ENCODE results near the gene NAALADL2.

DNA sequence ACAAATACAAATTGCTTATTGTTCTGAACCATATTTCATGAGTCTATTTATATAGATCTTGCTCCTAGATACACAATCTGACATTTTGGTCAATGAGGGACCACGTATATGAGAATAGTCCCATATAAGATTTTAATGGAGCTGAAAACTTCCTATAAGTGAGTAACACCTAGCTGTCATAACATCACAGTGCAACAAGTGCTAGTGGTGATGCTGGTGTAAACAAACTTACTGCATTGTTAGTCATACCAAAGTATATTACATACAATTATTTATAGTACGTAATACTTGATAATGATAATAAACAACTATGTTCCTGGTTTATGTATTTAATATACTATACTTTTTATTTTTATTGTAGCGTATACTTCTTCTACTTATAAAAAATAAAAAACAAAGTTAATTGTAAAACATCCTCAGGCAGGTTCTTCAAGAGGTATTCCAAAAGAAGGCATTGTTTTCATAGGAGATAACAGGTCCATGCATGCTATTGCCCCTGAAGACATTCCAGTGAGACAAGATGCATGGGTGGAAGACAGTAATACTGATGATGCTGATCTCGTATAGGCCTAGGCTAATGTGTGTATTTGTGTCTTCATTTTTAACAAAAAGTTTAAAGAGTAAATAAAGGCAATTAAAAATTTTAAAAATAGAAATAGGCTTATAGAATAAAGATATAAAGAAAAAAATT, 46.8 kb upstream of the NAALADL2 start:
- no peak for TF ChIP-seq CTCF (IDR thresholded peaks at IDR 0.05)
- no peak for TF ChIP-seq POLR2A (IDR thresholded peaks at IDR 0.05)
- no peak for TF ChIP-seq EP300 (IDR thresholded peaks at IDR 0.05)
- no peak for TF ChIP-seq POLR2AphosphoS5 (IDR thresholded peaks at IDR 0.05)

Data from upper lobe of left lung (tissue), 4 donors.